ENCODE data around the gene PDE4C.

PDE4C gene

GRCh38 chr19:18225702-18226468, at the start of gene PDE4C:
PDE4C (minus strand) TSS chr19:18226438; CDS start chr19:18226415, 23 bp downstream.
- DNase-seq: no peak

GRCh38 chr19:18274781-18275356, 48.6 kb upstream of the PDE4C start:
- peak; percentile 63 for DNase-seq

GRCh38 chr19:18274219-18274780, 48.1 kb upstream of the PDE4C start, which contains the start of gene IQCN:
IQCN (minus strand) TSS chr19:18274452; CDS start chr19:18269478, 4,974 bp downstream.
- DNase-seq: peak; percentile 69

GRCh38 chr19:18273561-18274218, 47.5 kb upstream of the PDE4C start:
- DNase-seq: no peak

- DNase-seq: no peak
These were observed 45.2 kb upstream of the PDE4C start for GRCh38 chr19:18271433-18271841.

GRCh38 chr19:18270326-18270725, 44.1 kb upstream of the PDE4C start:
- no peak for DNase-seq

- no peak for DNase-seq
These were observed 43.0 kb upstream of the PDE4C start for GRCh38 chr19:18269070-18269723.

- DNase-seq: no peak
These were observed 40.8 kb upstream of the PDE4C start for GRCh38 chr19:18266771-18267686.

- DNase-seq: no peak
These were observed 39.3 kb upstream of the PDE4C start for GRCh38 chr19:18265582-18265981.

GRCh38 chr19:18264971-18265540, 38.8 kb upstream of the PDE4C start:
- no peak for DNase-seq

- DNase-seq: no peak
These were observed 38.1 kb upstream of the PDE4C start for GRCh38 chr19:18264137-18264854.

GRCh38 chr19:18263324-18264136, 37.3 kb upstream of the PDE4C start:
- DNase-seq: no peak

GRCh38 chr19:18262917-18263316, 36.7 kb upstream of the PDE4C start:
- DNase-seq: no peak

- no peak for DNase-seq
These were observed 35.9 kb upstream of the PDE4C start for GRCh38 chr19:18262144-18262543.

GRCh38 chr19:18261474-18261873, 35.2 kb upstream of the PDE4C start:
- DNase-seq: no peak

GRCh38 chr19:18259893-18260292, 33.7 kb upstream of the PDE4C start:
- no peak for DNase-seq

- DNase-seq: no peak
These were observed 31.5 kb upstream of the PDE4C start for GRCh38 chr19:18257503-18258470.
